ENCODE results near the gene CD300LF. TPM values are rescaled to one million over a fixed set of nuclear protein-coding genes. Genes with fewer than 3 reads are reported as not detected.

CD300LF gene
- not detected for polyA plus RNA-seq (2012; ENCODE audit: insufficient read depth, insufficient read length)

DNA sequence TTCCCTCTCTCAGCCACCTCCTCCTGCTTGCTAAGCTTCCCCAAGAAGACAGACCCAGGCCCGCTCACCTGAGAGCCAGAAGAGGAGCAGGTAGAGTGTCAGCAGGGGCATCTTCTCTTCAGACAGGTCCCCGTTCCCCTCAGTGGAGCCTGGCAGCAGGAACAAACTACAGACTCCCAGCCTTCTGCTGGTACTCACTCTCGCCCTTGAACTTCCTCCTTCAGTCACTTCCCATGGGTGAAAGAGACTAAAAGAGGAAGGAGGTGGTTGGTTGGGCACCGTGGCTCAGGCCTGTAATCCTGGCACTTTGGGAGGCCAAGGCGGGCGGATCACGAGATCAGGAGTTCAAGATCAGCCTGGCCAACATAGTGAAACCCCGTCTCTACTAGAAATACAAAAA lies at the start of gene CD300LF:
TSS of gene CD300LF (minus strand) at position 168 of the 400 bp plus-strand sequence. CDS start at position 111, 57 bp downstream.
- no peak for DNase-seq (ENCODE audit: low read depth, low spot score)
- H3K4me3 ChIP-seq (ENCODE audit: low read length), result no peak within 1 kb of the TSS

DNA sequence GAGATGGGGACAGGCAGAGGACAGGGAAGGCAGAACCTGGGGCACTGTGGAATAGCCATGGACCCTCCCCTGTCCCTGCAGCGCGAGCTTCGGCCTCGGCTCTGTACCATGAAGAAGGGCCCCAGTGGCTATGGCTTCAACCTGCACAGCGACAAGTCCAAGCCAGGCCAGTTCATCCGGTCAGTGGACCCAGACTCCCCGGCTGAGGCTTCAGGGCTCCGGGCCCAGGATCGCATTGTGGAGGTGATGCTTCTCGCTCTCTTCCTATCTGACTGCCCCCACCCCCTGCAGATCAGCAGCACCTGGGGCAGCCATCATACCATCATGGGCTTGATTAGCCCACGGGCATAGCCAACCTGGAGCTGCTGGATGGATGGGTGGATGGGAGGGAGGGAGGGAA lies 49.2 kb upstream of the CD300LF start:
- DNase-seq (ENCODE audit: low read depth, low spot score), result no peak
- no peak overlapping the region for H3K4me3 ChIP-seq (ENCODE audit: low read length)

DNA sequence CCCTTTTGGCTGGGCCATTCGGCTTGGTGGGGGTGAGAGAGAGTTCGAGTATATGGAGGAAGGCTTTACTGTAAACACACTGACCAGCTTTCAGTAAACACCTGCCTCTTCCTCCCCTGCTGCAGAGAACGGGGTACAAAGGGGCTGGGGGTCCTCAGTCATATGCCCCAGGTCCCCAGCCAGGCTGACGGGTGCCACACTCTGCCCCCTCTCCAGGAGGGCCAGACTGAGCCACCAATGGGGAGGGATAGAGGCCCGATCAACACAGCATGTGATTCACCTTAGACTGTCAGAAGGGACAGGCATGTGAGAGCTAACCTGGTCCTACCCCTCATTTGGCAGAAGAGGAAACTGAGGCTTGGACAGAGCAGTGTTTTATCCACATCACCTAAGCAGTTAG lies 48.7 kb upstream of the CD300LF start:
- H3K4me3 ChIP-seq (ENCODE audit: low read length), result no peak overlapping the region
- DNase-seq (ENCODE audit: low read depth, low spot score), result no peak

DNA sequence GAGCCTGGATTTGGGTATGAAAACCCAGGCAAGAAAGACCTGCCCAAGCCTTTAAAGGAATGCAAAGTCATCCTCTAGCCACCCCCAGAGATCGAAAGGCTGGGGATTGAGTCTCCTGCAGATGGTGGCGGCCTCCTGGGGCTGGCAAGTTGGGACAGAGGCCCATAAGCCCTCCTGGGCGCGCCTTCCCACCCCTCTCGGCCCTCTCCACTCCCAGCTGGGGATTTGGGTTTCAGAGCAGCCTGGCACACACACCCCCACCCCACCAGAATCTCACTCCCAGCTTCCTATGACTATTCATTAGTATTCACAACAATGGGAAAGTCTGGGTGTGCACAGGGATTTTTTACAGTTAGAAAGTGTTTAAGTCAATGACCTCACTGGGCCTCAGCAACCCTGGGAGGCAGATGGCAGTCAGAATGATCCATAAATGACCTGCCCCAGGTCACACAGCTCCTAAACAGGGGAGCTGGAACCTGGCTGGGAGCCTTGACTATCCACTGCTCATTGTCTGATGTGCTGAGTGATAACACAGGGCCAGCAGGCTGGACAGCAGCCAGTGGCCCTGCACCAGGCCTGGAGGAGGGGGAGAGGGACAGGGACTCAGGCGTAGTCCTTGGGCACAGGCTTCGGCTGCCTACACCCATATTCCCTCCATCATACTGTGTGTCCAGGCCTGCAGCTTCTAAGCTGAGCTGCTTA lies 47.8 kb upstream of the CD300LF start:
- DNase-seq (ENCODE audit: low read depth, low spot score), result no peak
- no peak overlapping the region for H3K4me3 ChIP-seq (ENCODE audit: low read length)

DNA sequence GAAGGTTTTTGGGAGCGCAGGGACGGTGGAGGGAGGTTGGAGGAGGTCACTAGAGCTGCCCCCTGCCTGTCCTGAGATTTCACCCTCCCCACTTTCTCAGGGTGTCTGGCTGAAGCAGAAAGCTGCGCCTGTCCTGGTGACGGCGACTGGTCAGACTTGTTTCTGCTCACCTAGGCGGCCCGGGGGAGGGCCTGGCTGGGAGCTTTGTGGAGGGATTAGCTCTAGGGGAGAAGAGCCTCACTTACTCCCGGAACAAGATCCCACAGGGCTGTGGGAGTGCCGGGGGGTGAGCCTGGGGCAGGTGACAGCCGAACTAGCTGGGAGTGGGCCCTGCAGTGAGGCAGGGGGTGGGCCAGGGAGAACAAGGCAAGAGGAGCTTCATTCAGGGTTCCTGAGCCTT lies 47.2 kb upstream of the CD300LF start:
- no peak for DNase-seq (ENCODE audit: low read depth, low spot score)
- H3K4me3 ChIP-seq (ENCODE audit: low read length), result no peak overlapping the region

DNA sequence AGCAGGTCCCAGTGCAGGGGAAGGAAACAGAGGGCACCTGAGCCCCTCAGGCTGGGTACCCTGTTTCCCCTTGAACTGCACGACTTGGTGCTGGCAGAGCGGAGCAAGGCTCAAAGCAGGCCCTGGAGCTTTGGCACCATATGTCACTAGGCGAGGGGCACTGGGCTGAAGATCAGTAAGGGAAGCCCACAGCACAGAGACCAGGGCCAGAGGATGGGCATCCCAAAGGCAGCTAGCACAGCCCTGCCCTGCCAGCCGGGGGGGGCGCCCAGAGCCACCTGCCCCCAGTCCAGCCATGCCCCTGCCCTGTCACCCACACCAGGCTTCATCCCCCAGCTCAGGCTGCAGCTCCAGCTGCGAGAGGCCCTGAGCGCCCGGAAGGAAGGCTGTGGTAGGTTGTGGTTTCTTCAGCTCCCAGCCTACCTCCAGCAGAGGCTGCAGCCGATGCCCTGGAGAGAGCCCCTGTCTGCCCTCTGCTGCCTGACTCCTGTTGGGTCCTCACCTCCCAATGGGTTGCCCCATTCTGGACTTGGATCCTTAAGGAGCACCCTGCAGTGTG lies 46.6 kb upstream of the CD300LF start:
- H3K4me3 ChIP-seq (ENCODE audit: low read length), result peak overlapping the region; percentile 33
- peak; percentile 71 for DNase-seq (ENCODE audit: low read depth, low spot score)

DNA sequence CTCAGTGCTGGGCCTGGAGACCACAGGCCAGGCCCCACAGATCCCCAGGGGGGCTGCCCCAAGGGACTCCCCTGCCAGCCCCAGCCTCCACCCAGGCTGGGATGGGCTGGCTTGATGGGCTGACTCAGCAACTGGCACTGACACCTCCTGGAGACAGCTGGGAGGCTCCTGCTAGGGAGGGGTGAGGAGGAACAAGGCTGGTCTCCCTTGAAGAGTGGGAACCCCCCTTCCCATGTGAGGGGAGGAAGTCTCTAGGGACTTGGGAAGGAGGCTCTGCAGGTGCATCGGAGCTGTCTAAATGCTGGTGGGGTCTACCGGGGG lies 46.1 kb upstream of the CD300LF start:
- H3K4me3 ChIP-seq (ENCODE audit: low read length), result peak overlapping the region; percentile 33
- DNase-seq (ENCODE audit: low read depth, low spot score), result no peak

DNA sequence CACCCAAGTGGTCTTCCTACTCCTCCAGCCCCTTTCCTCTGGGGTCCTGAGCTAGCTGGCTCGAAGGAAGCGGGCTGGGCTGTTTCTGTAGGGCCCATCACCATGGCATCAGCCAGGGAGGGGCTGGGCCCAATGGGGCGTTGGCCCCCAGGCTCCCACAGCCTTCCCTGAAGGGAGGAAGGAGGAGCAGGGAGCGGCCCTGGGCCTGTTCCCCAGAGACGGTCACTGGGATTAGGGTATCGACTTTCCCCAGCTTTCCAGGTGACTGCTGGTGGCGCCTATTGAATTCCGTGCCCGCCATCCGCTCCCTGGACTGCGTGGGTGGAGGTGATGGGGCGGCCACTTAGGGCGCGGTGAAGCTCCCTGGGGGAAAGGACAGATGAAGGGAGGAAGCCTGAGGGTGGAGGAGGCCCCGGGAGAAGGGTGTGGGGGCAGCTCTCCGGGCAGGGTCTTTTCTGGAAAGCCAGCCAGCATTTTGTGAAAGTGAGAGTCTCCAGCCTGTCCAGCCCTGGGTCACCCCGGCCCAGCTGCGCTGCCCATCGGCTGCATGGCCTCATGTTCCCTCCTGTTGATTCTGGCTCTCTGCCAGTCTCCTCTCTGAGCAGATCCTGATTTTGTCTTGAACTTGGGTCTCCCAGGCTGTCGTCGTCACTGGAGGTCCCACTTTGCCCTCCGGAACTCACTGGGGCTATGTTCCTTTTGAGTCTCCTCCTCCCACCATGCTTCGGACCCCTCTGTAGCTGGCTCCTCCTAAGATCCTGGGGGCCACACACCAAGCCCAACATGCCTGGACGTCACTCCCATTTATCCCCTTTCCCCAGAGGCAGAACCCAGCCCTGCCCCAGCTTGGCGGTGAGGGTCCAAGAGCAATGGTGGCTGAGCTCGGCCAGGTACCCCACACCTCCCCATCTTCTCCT lies 45.5 kb upstream of the CD300LF start:
- DNase-seq (ENCODE audit: low read depth, low spot score), result no peak
- H3K4me3 ChIP-seq (ENCODE audit: low read length), result peak overlapping the region; percentile 33

DNA sequence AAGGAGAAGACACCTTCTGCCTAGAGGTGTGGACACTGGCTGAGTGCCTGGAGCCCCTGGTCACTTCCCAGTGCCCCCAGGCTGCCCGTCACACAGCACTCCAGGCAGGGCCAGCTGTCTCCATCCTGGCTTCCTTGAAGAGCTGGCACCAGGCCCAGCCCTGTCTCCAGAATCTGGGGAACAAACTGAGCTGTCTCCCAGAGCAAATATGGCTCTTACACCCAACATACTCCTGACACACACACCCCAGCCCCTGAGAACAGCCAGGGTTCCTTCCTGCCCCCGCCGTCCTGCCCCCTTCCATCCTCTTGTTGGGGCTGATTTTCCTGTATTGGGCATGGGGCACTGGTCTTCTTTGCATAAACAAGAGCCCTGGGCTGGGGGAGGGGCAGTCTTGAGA lies 44.8 kb upstream of the CD300LF start:
- no peak overlapping the region for H3K4me3 ChIP-seq (ENCODE audit: low read length)

DNA sequence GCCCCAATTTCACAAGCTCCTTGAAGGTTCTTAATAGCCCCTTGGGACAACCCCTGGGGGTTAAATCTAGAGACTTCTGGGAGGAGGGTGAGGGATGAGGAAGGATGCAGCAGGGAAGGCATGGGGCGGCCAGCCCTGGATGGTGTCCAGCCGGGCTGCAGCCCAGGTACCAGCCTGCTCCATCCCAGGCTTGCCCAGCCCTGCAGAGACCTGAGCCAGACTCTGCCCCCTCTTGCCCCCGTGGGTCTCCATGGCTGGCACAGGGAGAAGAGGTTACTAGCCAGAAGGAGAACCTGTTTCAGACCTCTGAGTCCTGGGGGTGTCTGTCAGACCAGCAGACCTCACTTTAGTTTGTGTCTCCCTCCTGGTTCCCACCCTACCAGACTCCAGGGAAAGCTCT lies 44.2 kb upstream of the CD300LF start:
- no peak overlapping the region for H3K4me3 ChIP-seq (ENCODE audit: low read length)

More for the DNA sequence above, 44.8 kb upstream of the CD300LF start:
- DNase-seq (ENCODE audit: low read depth, low spot score), result no peak

DNA sequence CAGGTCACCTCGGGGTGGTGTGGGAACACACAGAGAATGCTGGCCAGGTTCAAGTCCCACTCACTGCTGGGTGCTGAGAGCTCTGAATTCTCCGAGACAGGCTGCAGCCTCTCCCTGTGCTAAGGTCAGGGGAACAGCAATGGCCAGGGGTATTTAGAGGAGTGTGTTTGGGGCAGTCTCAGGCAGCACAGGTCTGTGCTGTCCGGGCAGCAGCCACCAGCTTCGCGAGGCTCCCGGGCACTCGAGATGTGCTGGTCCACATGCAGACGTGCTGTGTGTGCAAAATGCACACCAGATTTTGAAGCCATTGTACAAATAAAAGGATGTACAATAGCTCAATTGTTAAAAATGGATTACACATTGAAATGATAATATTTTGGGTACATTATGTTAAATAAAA lies 42.8 kb upstream of the CD300LF start:
- no peak overlapping the region for H3K4me3 ChIP-seq (ENCODE audit: low read length)
- DNase-seq (ENCODE audit: low read depth, low spot score), result no peak

More for the DNA sequence above, 44.2 kb upstream of the CD300LF start:
- DNase-seq (ENCODE audit: low read depth, low spot score), result no peak

DNA sequence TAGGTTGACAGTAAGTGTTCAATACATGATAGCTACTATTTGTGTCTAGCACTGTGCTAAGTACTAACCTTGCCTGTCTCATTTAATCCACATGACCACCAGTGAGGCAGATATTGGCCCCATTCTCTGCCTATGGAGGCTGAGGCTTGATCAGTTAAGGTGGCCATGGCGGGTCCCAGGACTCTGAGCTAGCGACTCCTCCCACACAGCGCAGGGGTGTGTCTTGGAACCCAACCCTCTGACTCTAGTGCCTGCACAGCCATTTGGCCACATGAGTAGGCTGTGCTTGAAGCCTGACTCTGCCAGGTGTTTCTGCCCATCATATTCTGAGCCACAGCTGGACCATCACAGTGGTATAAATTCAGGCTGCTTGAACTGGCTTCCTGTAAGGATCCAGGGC lies 42.1 kb upstream of the CD300LF start:
- no peak overlapping the region for H3K4me3 ChIP-seq (ENCODE audit: low read length)
- DNase-seq (ENCODE audit: low read depth, low spot score), result no peak

DNA sequence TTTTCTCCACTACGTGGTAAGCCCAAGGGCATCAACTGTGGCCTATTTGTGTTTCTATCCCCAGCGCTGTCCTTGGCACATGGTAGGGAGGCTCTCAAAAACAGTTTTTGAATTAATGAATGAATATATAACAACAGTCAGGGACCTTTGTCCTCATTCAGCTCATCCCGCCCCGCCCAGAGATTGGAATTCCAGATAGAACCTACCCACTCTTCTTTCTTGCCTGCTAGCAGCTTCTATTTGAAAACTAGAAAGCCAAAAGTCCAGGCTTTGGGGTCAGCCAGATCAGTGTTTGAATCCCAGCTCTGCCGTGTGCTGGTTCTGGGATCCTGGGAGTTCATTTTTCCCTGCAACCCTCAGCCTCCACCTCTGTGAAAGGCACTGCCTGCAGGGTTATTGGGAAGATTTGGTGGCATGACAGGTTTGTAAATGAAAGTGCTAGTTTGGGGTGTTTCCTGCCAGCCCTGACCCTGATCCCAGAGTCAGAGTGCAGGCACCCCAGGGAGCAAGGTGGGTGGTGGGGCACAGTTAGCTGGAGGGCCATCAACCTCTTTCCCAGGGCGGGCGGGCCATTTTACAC lies 40.2 kb upstream of the CD300LF start:
- no peak for DNase-seq (ENCODE audit: low read depth, low spot score)
- H3K4me3 ChIP-seq (ENCODE audit: low read length), result no peak overlapping the region

DNA sequence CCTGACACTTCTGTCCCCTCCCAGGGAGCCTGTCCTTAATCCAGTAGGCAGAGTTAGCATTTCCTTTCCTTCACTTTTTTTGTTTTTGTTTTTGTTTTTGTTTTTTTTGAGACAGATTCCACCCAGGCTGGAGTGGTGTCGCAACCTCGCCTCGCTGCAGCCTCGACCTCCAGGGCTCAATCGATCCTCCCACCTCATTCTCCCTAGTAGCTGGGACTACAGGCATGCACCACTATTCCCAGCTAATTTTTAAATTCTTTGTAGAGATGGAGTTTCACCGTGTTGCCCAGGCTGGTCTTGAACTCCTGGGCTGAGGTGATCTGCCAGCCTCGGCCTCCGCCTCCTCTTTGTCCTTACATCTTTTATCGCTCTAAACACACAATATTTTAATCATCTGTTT lies 39.7 kb upstream of the CD300LF start:
- no peak for DNase-seq (ENCODE audit: low read depth, low spot score)
- no peak overlapping the region for H3K4me3 ChIP-seq (ENCODE audit: low read length)

DNA sequence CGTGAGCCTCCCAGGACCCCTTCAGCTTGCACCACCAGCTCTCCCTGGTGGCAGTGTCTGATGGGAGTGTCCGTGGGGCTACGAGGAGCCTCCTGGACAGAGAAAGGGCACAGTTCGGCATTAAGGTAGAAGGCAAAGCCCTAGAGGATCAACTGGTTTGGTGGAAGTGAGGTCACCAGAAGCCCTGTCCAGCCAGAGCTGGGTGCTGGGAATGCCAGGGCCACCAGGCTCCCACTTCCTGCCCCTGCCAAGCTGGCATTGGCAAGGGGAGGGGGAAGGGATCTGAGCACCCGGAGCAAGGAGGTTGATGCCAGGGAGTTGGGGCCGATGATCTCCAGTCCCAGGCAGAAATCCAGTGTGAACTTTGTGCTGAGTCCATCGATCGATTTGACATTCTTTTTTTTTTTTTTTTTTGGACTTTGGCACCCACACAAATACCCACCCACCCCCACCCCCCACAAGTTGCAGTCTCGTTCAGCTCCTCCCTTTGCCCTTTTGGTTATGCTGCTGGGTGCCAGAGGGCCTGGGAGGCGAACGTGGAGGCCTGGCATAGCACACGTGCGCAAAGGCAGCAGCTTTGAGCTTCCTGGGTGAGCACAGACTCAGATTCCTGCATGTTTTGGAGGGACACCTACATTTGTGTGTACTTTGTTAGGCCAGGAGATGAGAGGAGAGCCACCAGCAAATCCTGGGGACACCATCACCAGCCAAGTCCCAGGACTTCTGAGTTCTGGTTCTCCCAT lies 37.8 kb upstream of the CD300LF start:
- H3K4me3 ChIP-seq (ENCODE audit: low read length), result peak overlapping the region; percentile 88
- no peak for DNase-seq (ENCODE audit: low read depth, low spot score)

DNA sequence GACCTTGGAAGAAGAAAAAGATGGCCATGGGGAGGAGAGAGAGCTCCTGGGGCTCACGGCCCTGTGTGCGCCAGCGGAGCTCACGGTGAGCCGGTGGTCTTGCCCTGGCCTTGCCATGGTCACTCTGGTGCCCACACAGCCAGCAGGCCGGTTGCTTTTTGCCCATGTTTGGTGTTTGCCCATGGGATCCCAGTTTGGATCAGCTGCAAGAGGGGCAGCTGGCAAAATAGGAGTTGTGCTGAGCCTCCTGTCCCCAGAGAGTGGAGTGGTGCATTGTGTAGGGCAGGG lies 37.3 kb upstream of the CD300LF start:
- peak overlapping the region; percentile 88 for H3K4me3 ChIP-seq (ENCODE audit: low read length)
- DNase-seq (ENCODE audit: low read depth, low spot score), result no peak

DNA sequence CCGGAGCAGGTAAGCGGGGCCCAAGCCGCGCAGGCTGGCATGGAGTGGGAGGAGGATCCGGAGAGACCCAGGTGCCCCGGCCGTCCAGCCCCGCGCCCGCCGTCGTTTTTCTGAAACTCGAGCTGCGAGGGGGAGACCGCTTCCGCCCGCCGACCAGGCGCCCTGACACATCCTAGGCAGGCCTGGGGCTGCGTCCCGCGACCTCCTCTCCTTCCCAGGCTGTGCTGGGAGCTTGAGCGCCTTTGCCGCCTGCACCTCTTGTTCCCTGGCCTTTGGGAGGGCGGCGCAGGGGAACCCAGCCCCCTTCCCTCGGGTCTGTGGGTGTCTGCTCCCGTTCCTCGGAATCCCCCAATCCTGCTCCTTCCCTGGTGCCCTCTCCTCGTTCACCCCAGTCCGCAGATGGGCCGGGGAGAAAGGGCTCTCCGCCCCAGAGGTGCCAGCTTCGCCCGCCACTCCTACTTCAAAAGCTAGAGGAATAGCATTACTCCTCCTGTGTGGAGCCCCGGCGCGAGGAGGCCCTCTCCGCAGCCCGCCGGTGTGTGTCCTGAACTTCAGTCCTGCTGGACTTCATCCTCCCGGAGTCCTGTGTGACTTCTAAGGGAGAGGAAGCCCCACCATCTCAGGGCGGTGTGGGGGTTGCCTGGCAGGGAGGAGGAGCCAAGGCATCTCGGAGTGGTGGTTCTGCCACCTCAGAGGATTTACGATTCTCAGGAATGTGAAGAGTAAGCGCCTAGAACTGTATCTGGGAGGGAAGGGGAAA lies 36.7 kb upstream of the CD300LF start:
- H3K4me3 ChIP-seq (ENCODE audit: low read length), result peak overlapping the region; percentile 88
- DNase-seq (ENCODE audit: low read depth, low spot score), result no peak

DNA sequence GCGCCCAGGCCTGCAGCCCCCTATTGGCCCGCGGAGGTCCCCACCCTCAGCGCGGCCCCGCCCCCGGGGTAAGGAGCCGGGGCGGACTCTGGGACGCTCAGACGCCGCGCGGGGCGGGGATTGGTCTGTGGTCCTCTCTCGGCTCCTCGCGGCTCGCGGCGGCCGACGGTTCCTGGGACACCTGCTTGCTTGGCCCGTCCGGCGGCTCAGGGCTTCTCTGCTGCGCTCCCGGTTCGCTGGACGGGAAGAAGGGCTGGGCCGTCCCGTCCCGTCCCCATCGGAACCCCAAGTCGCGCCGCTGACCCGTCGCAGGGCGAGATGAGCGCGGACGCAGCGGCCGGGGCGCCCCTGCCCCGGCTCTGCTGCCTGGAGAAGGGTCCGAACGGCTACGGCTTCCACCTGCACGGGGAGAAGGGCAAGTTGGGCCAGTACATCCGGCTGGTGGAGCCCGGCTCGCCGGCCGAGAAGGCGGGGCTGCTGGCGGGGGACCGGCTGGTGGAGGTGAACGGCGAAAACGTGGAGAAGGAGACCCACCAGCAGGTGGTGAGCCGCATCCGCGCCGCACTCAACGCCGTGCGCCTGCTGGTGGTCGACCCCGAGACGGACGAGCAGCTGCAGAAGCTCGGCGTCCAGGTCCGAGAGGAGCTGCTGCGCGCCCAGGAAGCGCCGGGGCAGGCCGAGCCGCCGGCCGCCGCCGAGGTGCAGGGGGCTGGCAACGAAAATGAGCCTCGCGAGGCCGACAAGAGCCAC lies 36.0 kb upstream of the CD300LF start, which contains the start of gene NHERF1:
TSS of gene NHERF1 (plus strand) at position 100 of the 750 bp plus-strand sequence. CDS start at position 319, 219 bp downstream.
- H3K4me3 ChIP-seq (ENCODE audit: low read length), result peak within 1 kb of the TSS; percentile 88
- peak; percentile 82 for DNase-seq (ENCODE audit: low read depth, low spot score)
